Activated CD8-positive, alpha-beta memory T cell treated with anti-CD3 and anti-CD28 coated beads, Interleukin-2, amount 50 U/mL, for 1 hour (primary cell): Measurements from ENCODE around the gene USP32.
"Not testable (repeated sequence)": the region's sequence is repeated elsewhere in the genome, so short reads cannot be mapped to it uniquely, and the experiment has no call there.

Source experiments
- DNase-seq: peaks from one replicate; pipeline ENCODE4 v3.0.0-alpha.2; 2020; ENCODE audit errors: extremely low read depth

USP32 gene

GRCh38 chr17:60410001-60410400 is 18.1 kb upstream of the USP32 start:
- DNase-seq: no peak

- DNase-seq: no peak
Measured at GRCh38 chr17:60406887-60407286, 15.0 kb upstream of the USP32 start.

GRCh38 chr17:60403962-60404361 is 12.0 kb upstream of the USP32 start:
- DNase-seq: no peak

GRCh38 chr17:60403523-60403810 is 11.5 kb upstream of the USP32 start:
- no peak for DNase-seq

GRCh38 chr17:60401819-60402218 is 9.9 kb upstream of the USP32 start:
- DNase-seq: no peak

- no peak for DNase-seq
Measured at GRCh38 chr17:60398227-60398959, 6.5 kb upstream of the USP32 start.

GRCh38 chr17:60396412-60396811 is 4.5 kb upstream of the USP32 start:
- no peak for DNase-seq

- no peak for DNase-seq
Measured at GRCh38 chr17:60395508-60396065, 3.7 kb upstream of the USP32 start.

- DNase-seq: no peak
Measured at GRCh38 chr17:60393840-60394723, 2.1 kb upstream of the USP32 start.

- DNase-seq: no peak
Measured at GRCh38 chr17:60392845-60393702, 1.1 kb upstream of the USP32 start.

GRCh38 chr17:60391471-60392041 is 377 bp downstream of the USP32 start:
- no peak for DNase-seq

GRCh38 chr17:60390925-60391470 is 935 bp downstream of the USP32 start:
- no peak for DNase-seq

- DNase-seq: no peak
Measured at GRCh38 chr17:60390186-60390585, 1.7 kb downstream of the USP32 start.

GRCh38 chr17:60388742-60389141 is 3.2 kb downstream of the USP32 start:
- no peak for DNase-seq

- DNase-seq: no peak
Measured at GRCh38 chr17:60387666-60388065, 4.3 kb downstream of the USP32 start.

GRCh38 chr17:60386147-60387058 is 5.5 kb downstream of the USP32 start:
- no peak for DNase-seq

GRCh38 chr17:60384921-60385320 is 7.0 kb downstream of the USP32 start:
- DNase-seq: not testable (repeated sequence)

GRCh38 chr17:60383379-60383778 is 8.6 kb downstream of the USP32 start:
- no peak for DNase-seq

- DNase-seq: no peak
Measured at GRCh38 chr17:60381958-60382357, 10.0 kb downstream of the USP32 start.

- not testable (repeated sequence) for DNase-seq
Measured at GRCh38 chr17:60379461-60379860, 12.5 kb downstream of the USP32 start.
